Nephron progenitor cell (in vitro differentiated cells): ENCODE data around the gene ENTHD1.
"Not testable (repeated sequence)": the region's sequence is repeated elsewhere in the genome, so short reads cannot be mapped to it uniquely, and the experiment has no call there.

Source experiments
- DNase-seq: peaks from one replicate; pipeline ENCODE4 v3.0.0; 2021
- H3K27ac Mint-ChIP-seq: 2 replicates; pipeline ENCODE4 v1.8.0; 2021; ENCODE audit warnings: mild to moderate bottlenecking, moderate library complexity, mixed read lengths
- H3K27me3 Mint-ChIP-seq: 2 replicates; pipeline ENCODE4 v1.8.0; 2021; ENCODE audit warnings: mild to moderate bottlenecking, low read depth, mixed read lengths; ENCODE audit not compliant: poor library complexity
- H3K36me3 Mint-ChIP-seq: 2 replicates; pipeline ENCODE4 v1.8.0; 2021; ENCODE audit warnings: low read depth, mixed read lengths
- H3K4me1 Mint-ChIP-seq: 2 replicates; pipeline ENCODE4 v1.8.0; 2021; ENCODE audit warnings: mixed read lengths
- H3K4me3 Mint-ChIP-seq: 2 replicates; pipeline ENCODE4 v1.8.0; 2021; ENCODE audit warnings: mild to moderate bottlenecking, moderate library complexity, mixed read lengths
- H3K9me3 Mint-ChIP-seq: 2 replicates; pipeline ENCODE4 v1.8.0; 2021; ENCODE audit warnings: mild to moderate bottlenecking, moderate library complexity, mixed read lengths
- CTCF ChIP-seq: fragments of 200-600 bp; sonication (generic); IDR thresholded peaks from 2 replicates; pipeline ENCODE4 v1.5.0; 2021; ENCODE audit warnings: antibody characterized with exemption

The ENTHD1 gene

GRCh38 chr22:39907047-39907446 is 13.5 kb upstream of the ENTHD1 start:
- Mint-ChIP-seq H3K9me3 (no peaks in the 10 kb centered on the region), H3K27ac (no peak overlapping the region), H3K4me1 (peaks cover 31% of the 10 kb centered on the region), H3K4me3 (no peak overlapping the region), H3K27me3 (peaks cover 1% of the 10 kb centered on the region), H3K36me3 (no peaks in the 10 kb centered on the region)
- no peak for TF ChIP-seq CTCF
- no peak for DNase-seq

- H3K4me1 Mint-ChIP-seq = peaks cover 24% of the 10 kb centered on the region
- peaks cover 4% of the 10 kb centered on the region for H3K27me3 Mint-ChIP-seq
- H3K9me3 Mint-ChIP-seq = no peaks in the 10 kb centered on the region
- no peaks in the 10 kb centered on the region for H3K36me3 Mint-ChIP-seq
- no peak for DNase-seq
- H3K27ac Mint-ChIP-seq = no peak overlapping the region
- TF ChIP-seq CTCF = no peak
- H3K4me3 Mint-ChIP-seq = no peak overlapping the region
Observed at GRCh38 chr22:39906207-39906606, 12.6 kb upstream of the ENTHD1 start.

GRCh38 chr22:39905687-39906086 is 12.1 kb upstream of the ENTHD1 start:
- Mint-ChIP-seq H3K9me3 (no peaks in the 10 kb centered on the region), H3K27ac (no peak overlapping the region), H3K36me3 (no peaks in the 10 kb centered on the region), H3K27me3 (peaks cover 4% of the 10 kb centered on the region), H3K4me3 (no peak overlapping the region), H3K4me1 (peaks cover 19% of the 10 kb centered on the region)
- no peak for DNase-seq
- no peak for TF ChIP-seq CTCF

GRCh38 chr22:39904862-39905261 is 11.3 kb upstream of the ENTHD1 start:
- no peaks in the 10 kb centered on the region for H3K9me3 Mint-ChIP-seq
- no peak for DNase-seq

GRCh38 chr22:39904024-39904423 is 10.5 kb upstream of the ENTHD1 start:
- H3K9me3 Mint-ChIP-seq, H3K4me3 Mint-ChIP-seq, DNase-seq, H3K27ac Mint-ChIP-seq, H3K27me3 Mint-ChIP-seq, H3K36me3 Mint-ChIP-seq: not testable (repeated sequence)
- H3K4me1 Mint-ChIP-seq = peaks cover 12% of the 10 kb centered on the region

More at GRCh38 chr22:39904862-39905261, 11.3 kb upstream of the ENTHD1 start:
- no peak for TF ChIP-seq CTCF
- Mint-ChIP-seq H3K36me3 (no peaks in the 10 kb centered on the region), H3K27ac (no peak overlapping the region), H3K4me3 (no peak overlapping the region), H3K27me3 (peaks cover 4% of the 10 kb centered on the region), H3K4me1 (peaks cover 19% of the 10 kb centered on the region)

GRCh38 chr22:39901565-39902146 is 8.1 kb upstream of the ENTHD1 start:
- Mint-ChIP-seq H3K36me3 (no peaks in the 10 kb centered on the region), H3K27ac (no peak overlapping the region), H3K4me1 (no peaks in the 10 kb centered on the region), H3K9me3 (no peaks in the 10 kb centered on the region), H3K4me3 (no peak overlapping the region), H3K27me3 (peaks cover 4% of the 10 kb centered on the region)
- DNase-seq = no peak
- no peak for TF ChIP-seq CTCF
